H1 (cell line): ENCODE results near the gene TSPEAR.

Source experiments
- CHD1 ChIP-seq: IDR thresholded peaks from 2 replicates; pipeline ENCODE4 v1.6.1; 2012; ENCODE audit warnings: low read depth, low read length, improper control_type of control experiment
- EP300 ChIP-seq, 2 experiments: IDR thresholded peaks; 1 replicate in 1 of 2; 2 replicates in 1 of 2; pipeline ENCODE4 v1.6.1; 2011 to 2012; ENCODE audit warnings: low read depth in 2 of 2, low read length in 2 of 2, mild to moderate bottlenecking in 2 of 2, borderline replicate concordance in 1 of 2, inconsistent platforms in 1 of 2, moderate library complexity in 1 of 2
- KDM1A ChIP-seq: fragments of 200-600, 300-600 bp; sonication (generic); IDR thresholded peaks from 2 replicates; pipeline ENCODE4 v1.7.1; 2016; ENCODE audit warnings: mild to moderate bottlenecking, low read length, borderline replicate concordance
- MAFK ChIP-seq: IDR thresholded peaks from 2 replicates; pipeline ENCODE4 v1.6.1; 2012; ENCODE audit warnings: low read depth, mild to moderate bottlenecking, improper control_type of control experiment, low read length
- POLR2AphosphoS5 ChIP-seq: IDR thresholded peaks from 2 replicates; pipeline ENCODE4 v1.6.1; 2011; ENCODE audit warnings: low read depth, low read length
- TF ChIP-seq, protein P1 (sequence below), 3 experiments: IDR thresholded peaks; 1 replicate in 2 of 3; 2 replicates in 1 of 3; pipeline versions ENCODE4 v1.5.1 to v1.6.1; 2011; ENCODE audit warnings: low read length in 3 of 3, mild to moderate bottlenecking in 3 of 3, inconsistent platforms in 2 of 3, low read depth in 1 of 3, moderate library complexity in 1 of 3; ENCODE audit not compliant: insufficient read depth in 1 of 3; ENCODE audit errors: control extremely low read depth in 1 of 3
- TF ChIP-seq, protein P2 (sequence below): IDR thresholded peaks from 2 replicates; pipeline ENCODE4 v1.6.1; 2011; ENCODE audit warnings: low read length, improper control_type of control experiment

DNA sequence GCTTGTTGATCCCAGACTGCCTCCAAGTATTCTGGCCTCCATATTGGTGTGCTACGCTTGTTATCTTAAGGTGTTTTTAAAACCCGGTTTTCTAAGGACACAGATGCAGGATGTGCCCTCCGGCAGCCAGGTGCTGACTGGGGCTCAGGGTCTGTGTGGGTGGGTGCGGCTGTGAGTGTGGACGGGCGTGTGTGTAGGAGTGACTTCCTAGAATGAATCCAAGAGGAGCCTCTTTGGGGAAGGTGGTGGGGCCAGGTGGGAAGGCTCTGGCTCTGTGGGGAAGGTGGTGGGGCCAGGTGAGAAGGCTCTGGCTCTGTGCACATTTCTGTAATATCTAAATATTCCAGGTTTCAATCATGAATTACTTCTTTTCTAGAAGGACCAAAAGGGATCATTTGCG lies 12.8 kb upstream of the TSPEAR start:
- TF ChIP-seq EP300 (IDR thresholded peaks at IDR 0.05; ENCODE audit: borderline replicate concordance in 1 of 2, low read depth in 2 of 2, low read length in 2 of 2) (no peak), CHD1 (no peak), POLR2AphosphoS5 (no peak), KDM1A (no peak), MAFK (no peak)
- TF ChIP-seq, protein P1, sequence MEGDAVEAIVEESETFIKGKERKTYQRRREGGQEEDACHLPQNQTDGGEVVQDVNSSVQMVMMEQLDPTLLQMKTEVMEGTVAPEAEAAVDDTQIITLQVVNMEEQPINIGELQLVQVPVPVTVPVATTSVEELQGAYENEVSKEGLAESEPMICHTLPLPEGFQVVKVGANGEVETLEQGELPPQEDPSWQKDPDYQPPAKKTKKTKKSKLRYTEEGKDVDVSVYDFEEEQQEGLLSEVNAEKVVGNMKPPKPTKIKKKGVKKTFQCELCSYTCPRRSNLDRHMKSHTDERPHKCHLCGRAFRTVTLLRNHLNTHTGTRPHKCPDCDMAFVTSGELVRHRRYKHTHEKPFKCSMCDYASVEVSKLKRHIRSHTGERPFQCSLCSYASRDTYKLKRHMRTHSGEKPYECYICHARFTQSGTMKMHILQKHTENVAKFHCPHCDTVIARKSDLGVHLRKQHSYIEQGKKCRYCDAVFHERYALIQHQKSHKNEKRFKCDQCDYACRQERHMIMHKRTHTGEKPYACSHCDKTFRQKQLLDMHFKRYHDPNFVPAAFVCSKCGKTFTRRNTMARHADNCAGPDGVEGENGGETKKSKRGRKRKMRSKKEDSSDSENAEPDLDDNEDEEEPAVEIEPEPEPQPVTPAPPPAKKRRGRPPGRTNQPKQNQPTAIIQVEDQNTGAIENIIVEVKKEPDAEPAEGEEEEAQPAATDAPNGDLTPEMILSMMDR (IDR thresholded peaks at IDR 0.05; ENCODE audit: control extremely low read depth in 1 of 3, insufficient read depth in 1 of 3, low read depth in 1 of 3, low read length in 3 of 3) = no peak
- TF ChIP-seq, protein P2, sequence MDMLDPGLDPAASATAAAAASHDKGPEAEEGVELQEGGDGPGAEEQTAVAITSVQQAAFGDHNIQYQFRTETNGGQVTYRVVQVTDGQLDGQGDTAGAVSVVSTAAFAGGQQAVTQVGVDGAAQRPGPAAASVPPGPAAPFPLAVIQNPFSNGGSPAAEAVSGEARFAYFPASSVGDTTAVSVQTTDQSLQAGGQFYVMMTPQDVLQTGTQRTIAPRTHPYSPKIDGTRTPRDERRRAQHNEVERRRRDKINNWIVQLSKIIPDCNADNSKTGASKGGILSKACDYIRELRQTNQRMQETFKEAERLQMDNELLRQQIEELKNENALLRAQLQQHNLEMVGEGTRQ = no peak
